Liver (tissue), 9 donors: Measurements from ENCODE around the gene NXPH3. TPM values are rescaled to one million over a fixed set of nuclear protein-coding genes. Genes with fewer than 3 reads are reported as not detected.

ENCODE experiments used
- DNase-seq: peaks from one replicate; pipeline ENCODE4 v3.0.0-alpha.2; 2017; ENCODE audit warnings: low spot score
- H3K27ac ChIP-seq, 2 donors: one replicate each; pipeline ENCODE4 v1.7.0; 2013; ENCODE audit warnings: inconsistent platforms in 2 of 2, low read length in 2 of 2, control low read depth in 1 of 2, low read depth in 1 of 2, mild to moderate bottlenecking in 1 of 2
- H3K27me3 ChIP-seq, 4 donors: one replicate each; pipeline versions ENCODE4 v1.6.1 to v1.7.0; 2013; ENCODE audit warnings: low read length in 3 of 4, inconsistent platforms in 1 of 4, mild to moderate bottlenecking in 1 of 4, moderate library complexity in 1 of 4; ENCODE audit not compliant: control insufficient read depth in 4 of 4, insufficient read depth in 4 of 4
- H3K36me3 ChIP-seq, 4 donors: one replicate each; pipeline versions ENCODE4 v1.6.1 to v1.7.0; 2013; ENCODE audit warnings: low read length in 3 of 4, mild to moderate bottlenecking in 3 of 4, low read depth in 1 of 4, moderate library complexity in 1 of 4; ENCODE audit not compliant: control insufficient read depth in 4 of 4, insufficient read depth in 3 of 4
- H3K4me1 ChIP-seq, 4 donors: one replicate each; pipeline versions ENCODE4 v1.6.1 to v1.7.0; 2013; ENCODE audit warnings: low read length in 3 of 4, mild to moderate bottlenecking in 3 of 4, moderate library complexity in 1 of 4; ENCODE audit not compliant: control insufficient read depth in 4 of 4, insufficient read depth in 4 of 4
- H3K4me3 ChIP-seq, 3 donors: one replicate each; pipeline versions ENCODE4 v1.6.1 to v1.7.0; 2013; ENCODE audit warnings: low read length in 3 of 3, control low read depth in 1 of 3, low read depth in 1 of 3, mild to moderate bottlenecking in 1 of 3
- H3K9ac ChIP-seq, 2 donors: one replicate each; pipeline ENCODE4 v1.7.0; 2013; ENCODE audit warnings: low read length in 2 of 2, mild to moderate bottlenecking in 2 of 2, moderate library complexity in 2 of 2, control low read depth in 1 of 2, low read depth in 1 of 2
- H3K9me3 ChIP-seq, 4 donors: one replicate each; pipeline versions ENCODE4 v1.6.1 to v1.7.0; 2013; ENCODE audit warnings: low read length in 3 of 4; ENCODE audit not compliant: control insufficient read depth in 4 of 4
- CTCF ChIP-seq: fragments of 150-350 bp; IDR thresholded peaks from 2 replicates; pipeline ENCODE4 v1.5.1; 2017; ENCODE audit warnings: improper control_type of control experiment, low read depth, low read length; ENCODE audit not compliant: missing input control
- EGR1 ChIP-seq, 2 donors: IDR thresholded peaks; 2 replicates each; pipeline ENCODE4 v1.6.1; 2016 to 2018; ENCODE audit warnings: antibody characterized with exemption in 2 of 2, low read depth in 2 of 2
- FOXA1 ChIP-seq: IDR thresholded peaks from 2 replicates; pipeline ENCODE4 v1.6.1; 2016; ENCODE audit warnings: antibody characterized with exemption
- FOXA2 ChIP-seq: IDR thresholded peaks from 2 replicates; pipeline ENCODE4 v1.6.1; 2016; ENCODE audit warnings: antibody characterized with exemption
- GABPA ChIP-seq, 2 donors: IDR thresholded peaks in 1 of 2; conservative IDR thresholded peaks in 1 of 2; 2 replicates each; pipeline ENCODE4 v1.6.1; 2016; ENCODE audit warnings: antibody characterized with exemption in 2 of 2, mild to moderate bottlenecking in 1 of 2, moderate library complexity in 1 of 2
- HNF4A ChIP-seq, 2 donors: conservative IDR thresholded peaks; 2 replicates each; pipeline ENCODE4 v1.6.1; 2016; ENCODE audit warnings: antibody characterized with exemption in 2 of 2, mild to moderate bottlenecking in 2 of 2
- HNF4G ChIP-seq: IDR thresholded peaks from 2 replicates; pipeline ENCODE4 v1.6.1; 2016; ENCODE audit warnings: antibody characterized with exemption
- JUND ChIP-seq, 2 donors: IDR thresholded peaks; 2 replicates each; pipeline ENCODE4 v1.6.1; 2016; ENCODE audit warnings: antibody characterized with exemption in 2 of 2
- NR2F2 ChIP-seq: IDR thresholded peaks from 2 replicates; pipeline ENCODE4 v1.6.1; 2016; ENCODE audit warnings: antibody characterized with exemption
- RAD21 ChIP-seq, 2 donors: IDR thresholded peaks; 2 replicates each; pipeline ENCODE4 v1.6.1; 2016; ENCODE audit warnings: antibody characterized with exemption in 2 of 2, mild to moderate bottlenecking in 2 of 2
- RXRA ChIP-seq, 2 donors: IDR thresholded peaks; 2 replicates each; pipeline ENCODE4 v1.6.1; 2017 to 2018; ENCODE audit warnings: antibody characterized with exemption in 2 of 2, mild to moderate bottlenecking in 1 of 2
- SP1 ChIP-seq: IDR thresholded peaks from 2 replicates; pipeline ENCODE4 v1.6.1; 2018; ENCODE audit warnings: antibody characterized with exemption, mild to moderate bottlenecking
- TAF1 ChIP-seq: conservative IDR thresholded peaks from 2 replicates; pipeline ENCODE4 v1.6.1; 2016; ENCODE audit warnings: antibody characterized with exemption, mild to moderate bottlenecking
- YY1 ChIP-seq: IDR thresholded peaks from 2 replicates; pipeline ENCODE4 v1.6.1; 2016; ENCODE audit warnings: antibody characterized with exemption, mild to moderate bottlenecking
- WGBS: extraction: QIAGEN DNeasy Blood & Tissue Kit; methylation state at CpG from one replicate; pipeline ENCODE4 v1.1.7; 2013; 5-methylcytosine and 5-hydroxymethylcytosine counted together
- polyA plus RNA-seq, 2 donors: library from polyadenylated mRNA; stranded (reverse) in 1 of 2; unstranded in 1 of 2; fragments of 200-250 nt in 1 of 2; fragments of >200 nt in 1 of 2; fragmentation: Nextera tagmentation in 1 of 2; extraction: Ambion mirVana in 1 of 2; gene quantifications; one replicate each; pipeline versions ENCODE4 v1.2.1 to v1.2.3, GENCODE V29; 2013 to 2015
- total RNA-seq, 2 donors: library from RNA; depleted of rRNA; stranded (reverse); fragments of >200 nt; gene quantifications; one replicate each; pipeline ENCODE4 v1.2.3, GENCODE V29; 2014
- donor health status: healthy.
- donor health status: healthy.
- donor health status: healthy.
- donor health status: healthy.
- donor health status: healthy.

The NXPH3 gene
- total and polyA plus RNA-seq, 4 donors, result 0.17 to 0.22 TPM; not detected in 2

GRCh38 chr17:49528966-49529365 lies 46.7 kb upstream of the NXPH3 start:
- Histone ChIP-seq H3K27ac (no peak overlapping the region), H3K9ac (no peak overlapping the region), H3K4me3 (no peak overlapping the region), H3K27me3 (no peaks in the 10 kb centered on the region), H3K9me3 (no peaks in the 10 kb centered on the region), H3K4me1 (no peaks in the 10 kb centered on the region), H3K36me3 (no peaks in the 10 kb centered on the region)
- no peak for TF ChIP-seq NR2F2
- no peak for TF ChIP-seq GABPA (IDR thresholded peaks at IDR 0.05 in 1 of 2, conservative IDR thresholded peaks at IDR 0.05 in 1 of 2)
- TF ChIP-seq HNF4G, result no peak
- DNase-seq, result no peak
- 95% methylated on average over 3 of the region's 3 CpGs for WGBS

DNA sequence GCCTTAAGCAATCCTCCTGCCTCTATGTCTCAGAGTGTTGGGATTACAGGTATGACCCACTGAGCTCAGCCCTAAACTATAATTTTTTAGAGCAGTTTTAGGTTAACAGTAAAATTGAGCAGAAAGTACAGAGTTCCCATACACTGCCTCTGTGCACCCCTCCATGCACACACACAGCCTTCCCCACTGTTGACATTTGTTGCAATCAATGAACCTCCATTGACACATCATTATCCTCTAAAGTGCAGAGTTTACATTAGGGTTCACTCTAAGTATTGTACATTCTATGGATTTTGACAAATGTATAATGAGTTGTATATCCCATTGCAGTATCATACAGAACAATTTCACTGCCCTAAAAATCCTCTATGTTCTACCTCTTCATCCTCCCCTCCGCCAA lies 45.6 kb upstream of the NXPH3 start:
- H3K9me3 ChIP-seq, result no peaks in the 10 kb centered on the region
- no peaks in the 10 kb centered on the region for H3K36me3 ChIP-seq
- H3K9ac ChIP-seq, result no peak overlapping the region
- no peak for DNase-seq
- H3K27me3 ChIP-seq, result no peaks in the 10 kb centered on the region
- TF ChIP-seq FOXA2 (no peak), JUND (IDR thresholded peaks at IDR 0.05) (no peak), SP1 (no peak), FOXA1 (no peak), TAF1 (no peak), NR2F2 (no peak), HNF4G (no peak), RAD21 (IDR thresholded peaks at IDR 0.05) (no peak), GABPA (IDR thresholded peaks at IDR 0.05 in 1 of 2, conservative IDR thresholded peaks at IDR 0.05 in 1 of 2) (no peak), YY1 (no peak), HNF4A (conservative IDR thresholded peaks at IDR 0.05) (no peak), EGR1 (IDR thresholded peaks at IDR 0.05; ENCODE audit: low read depth in 2 of 2) (no peak), RXRA (IDR thresholded peaks at IDR 0.05) (no peak)
- 95% methylated on average over 1 of the region's 1 CpG for WGBS
- H3K4me1 ChIP-seq, result no peaks in the 10 kb centered on the region
- no peak overlapping the region for H3K27ac ChIP-seq
- no peak overlapping the region for H3K4me3 ChIP-seq

DNA sequence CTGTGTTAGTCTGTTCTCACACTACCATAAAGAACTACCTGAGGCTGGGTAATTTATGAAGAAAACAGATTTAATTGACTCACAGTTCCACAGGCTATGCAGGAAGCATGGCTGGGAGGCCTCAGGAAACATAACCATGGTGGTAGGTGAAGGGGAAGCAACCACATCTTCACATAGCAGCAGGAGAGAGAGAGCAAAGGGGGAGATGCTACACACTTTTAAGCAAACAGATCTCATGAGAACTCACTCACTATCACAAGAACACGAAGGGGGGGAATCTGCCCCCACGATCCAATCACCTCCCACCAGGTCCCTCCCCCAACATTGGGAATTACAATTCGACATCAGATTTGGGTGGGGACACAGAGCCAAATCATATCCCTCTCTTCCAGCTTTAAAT lies 31.8 kb upstream of the NXPH3 start:
- WGBS, result 80% methylated on average over 3 of the region's 3 CpGs
- no peak for DNase-seq

GRCh38 chr17:49545007-49545660 lies 30.5 kb upstream of the NXPH3 start:
- 80% methylated on average over 8 of the region's 8 CpGs for whole genome bisulfite sequencing
- TF ChIP-seq CTCF (no peak), YY1 (no peak), FOXA2 (no peak), GABPA (IDR thresholded peaks at IDR 0.05 in 1 of 2, conservative IDR thresholded peaks at IDR 0.05 in 1 of 2) (no peak), HNF4G (no peak), EGR1 (IDR thresholded peaks at IDR 0.05; ENCODE audit: low read depth in 2 of 2) (no peak)
- no peaks in the 10 kb centered on the region for H3K27me3 ChIP-seq
- no peaks in the 10 kb centered on the region for H3K36me3 ChIP-seq
- H3K9me3 ChIP-seq, result no peaks in the 10 kb centered on the region
- H3K9ac ChIP-seq, result no peak overlapping the region
- no peak overlapping the region for H3K4me3 ChIP-seq
- peaks cover 2 to 17% (median 14%) of the 10 kb centered on the region in 4 donors for H3K4me1 ChIP-seq
- H3K27ac ChIP-seq, result no peak overlapping the region
- no peak for DNase-seq

More for the DNA sequence above, 31.8 kb upstream of the NXPH3 start:
- Histone ChIP-seq H3K27ac (no peak overlapping the region), H3K9ac (no peak overlapping the region), H3K36me3 (no peaks in the 10 kb centered on the region), H3K9me3 (no peaks in the 10 kb centered on the region), H3K4me1 (peaks cover 2 to 17% (median 14%) of the 10 kb centered on the region in 4 donors), H3K27me3 (no peaks in the 10 kb centered on the region), H3K4me3 (no peak overlapping the region)
- TF ChIP-seq HNF4A (conservative IDR thresholded peaks at IDR 0.05), result no peak
- TF ChIP-seq YY1, result no peak
